ENCODE results near the gene TRPC6.
"Not testable (repeated sequence)": the region's sequence is repeated elsewhere in the genome, so short reads cannot be mapped to it uniquely, and the experiment has no call there.

The TRPC6 gene

DNA sequence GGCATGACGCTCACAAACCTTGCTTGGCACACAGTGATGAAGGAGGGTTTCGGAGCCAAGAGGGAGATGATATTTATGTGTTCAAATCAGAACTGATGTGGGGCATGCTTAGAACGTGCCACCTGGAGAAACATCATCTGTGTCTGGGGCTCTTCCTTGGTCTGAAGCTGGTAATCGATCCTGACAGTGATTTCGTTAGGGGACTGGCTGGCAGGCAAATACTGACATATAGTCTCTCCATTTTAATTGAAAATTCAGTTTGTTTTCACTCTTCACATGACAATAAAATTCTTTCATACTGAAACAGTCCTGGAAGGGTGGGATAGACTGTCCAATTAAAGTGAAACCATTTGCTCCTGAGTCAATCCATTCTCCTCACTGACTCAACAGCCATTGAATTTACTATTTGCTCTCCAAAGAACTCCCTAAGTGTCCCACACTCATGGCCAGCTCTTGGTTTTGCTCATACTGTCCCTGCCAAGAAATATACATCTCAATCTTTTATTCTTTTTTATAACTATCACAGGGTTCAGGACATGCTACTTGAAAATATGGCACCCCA is 134.8 kb downstream of the TRPC6 start:
- Mint-ChIP-seq H3K9me3 (no peaks in the 10 kb centered on the region), H3K4me3 (no peak overlapping the region), H3K4me1 (no peaks in the 10 kb centered on the region), H3K36me3 (no peaks in the 10 kb centered on the region), H3K27me3 (no peaks in the 10 kb centered on the region), H3K27ac (no peak overlapping the region)
- CTCF ChIA-PET, result interaction anchor here (1.7 kb wide), 1 partner anchor 13 kb away, joined by 4 read pairs; no protein-coding TSS in a partner anchor
- no peak for DNase-seq

DNA sequence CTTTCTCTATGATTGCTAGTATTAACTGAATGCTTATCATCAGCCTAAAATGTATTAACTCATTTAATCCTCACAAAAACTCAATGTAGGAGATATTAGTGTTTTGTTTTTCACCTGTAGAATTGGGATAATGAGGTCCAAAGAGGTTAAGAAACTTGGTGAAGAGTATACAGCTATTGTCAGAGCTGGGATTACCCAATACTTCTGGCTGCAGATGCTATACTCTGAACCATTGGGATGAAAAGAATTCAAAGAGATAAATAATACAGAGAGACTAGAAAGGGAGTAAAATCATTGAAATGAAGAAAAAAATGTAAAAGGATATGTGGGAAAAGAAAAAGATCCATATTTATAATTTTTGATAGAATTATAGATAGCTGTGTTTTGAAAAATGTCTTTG is 137.1 kb downstream of the TRPC6 start:
- H3K4me1 Mint-ChIP-seq, result no peaks in the 10 kb centered on the region
- H3K36me3 Mint-ChIP-seq, result no peaks in the 10 kb centered on the region
- no peaks in the 10 kb centered on the region for H3K9me3 Mint-ChIP-seq
- no peak for DNase-seq
- no peak overlapping the region for H3K4me3 Mint-ChIP-seq
- no peaks in the 10 kb centered on the region for H3K27me3 Mint-ChIP-seq
- CTCF ChIA-PET, result no interaction called here
- H3K27ac Mint-ChIP-seq, result no peak overlapping the region

DNA sequence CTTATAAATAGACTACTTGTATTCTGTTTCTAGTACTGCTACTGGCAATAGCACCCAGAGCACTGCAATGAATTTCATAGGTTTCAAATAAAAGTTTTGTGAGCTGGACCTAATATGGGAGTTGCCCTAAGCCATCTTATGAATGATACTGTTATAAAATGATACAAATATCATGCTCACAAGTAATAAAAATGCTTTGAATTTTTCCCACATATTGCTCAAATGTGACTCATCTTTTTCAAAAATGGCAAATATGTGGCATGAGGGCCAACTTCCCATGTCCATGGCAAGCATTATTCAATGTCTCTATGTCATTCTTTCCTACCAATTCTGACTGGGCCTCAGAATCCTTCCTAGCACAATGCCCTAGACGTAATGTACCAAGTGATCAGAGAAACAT is 137.6 kb downstream of the TRPC6 start:
- H3K9me3 Mint-ChIP-seq, result peaks cover under 1% of the 10 kb centered on the region
- H3K27me3 Mint-ChIP-seq, result no peaks in the 10 kb centered on the region
- no peak overlapping the region for H3K4me3 Mint-ChIP-seq
- no peak for DNase-seq
- H3K36me3 Mint-ChIP-seq, result no peaks in the 10 kb centered on the region
- CTCF ChIA-PET, result no interaction called here
- H3K27ac Mint-ChIP-seq, result no peak overlapping the region
- H3K4me1 Mint-ChIP-seq, result no peaks in the 10 kb centered on the region

DNA sequence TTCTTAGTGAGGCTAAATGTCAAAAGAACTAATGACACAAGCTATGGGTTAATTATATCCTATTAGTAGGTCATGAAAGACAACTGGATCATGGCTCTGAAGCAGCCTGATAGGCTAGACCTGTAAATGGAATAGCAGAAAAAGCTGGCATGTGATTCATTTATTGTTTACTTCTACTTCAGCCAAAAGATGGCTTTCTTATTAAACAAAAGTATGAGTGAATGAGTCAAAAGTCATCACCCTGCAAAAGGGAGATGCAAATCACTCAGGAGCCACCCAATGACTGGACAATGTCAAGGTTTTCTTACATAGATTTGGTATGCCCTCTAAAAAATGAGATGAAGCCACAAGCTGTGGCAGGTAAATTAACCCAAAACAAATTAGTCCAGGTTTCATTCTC is 138.0 kb downstream of the TRPC6 start:
- no peak for DNase-seq
- no peak overlapping the region for H3K27ac Mint-ChIP-seq
- CTCF ChIA-PET, result no interaction called here
- no peaks in the 10 kb centered on the region for H3K27me3 Mint-ChIP-seq
- H3K4me3 Mint-ChIP-seq, result no peak overlapping the region
- H3K4me1 Mint-ChIP-seq, result no peaks in the 10 kb centered on the region
- H3K36me3 Mint-ChIP-seq, result no peaks in the 10 kb centered on the region
- peaks cover 3% of the 10 kb centered on the region for H3K9me3 Mint-ChIP-seq

DNA sequence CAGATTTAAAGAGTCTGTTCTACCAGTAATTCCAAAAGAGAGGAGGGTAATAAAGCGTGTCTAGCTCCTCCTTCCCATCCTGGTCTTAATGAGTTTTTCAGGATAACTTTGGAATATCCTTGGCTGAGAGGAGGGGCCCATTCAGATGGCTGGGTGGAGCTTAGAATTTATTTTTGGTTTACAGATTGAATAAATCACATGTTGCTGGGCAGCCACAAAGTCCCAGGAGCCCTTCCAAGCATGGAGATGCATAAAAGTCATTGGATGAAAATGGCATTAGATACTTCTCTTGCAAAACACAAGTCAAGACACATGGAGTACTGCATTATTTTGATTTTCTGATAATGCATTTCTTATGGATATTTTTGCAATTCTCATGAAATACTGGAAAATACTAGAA is 139.0 kb downstream of the TRPC6 start:
- CTCF ChIA-PET, result no interaction called here
- H3K27ac Mint-ChIP-seq, result no peak overlapping the region

DNA sequence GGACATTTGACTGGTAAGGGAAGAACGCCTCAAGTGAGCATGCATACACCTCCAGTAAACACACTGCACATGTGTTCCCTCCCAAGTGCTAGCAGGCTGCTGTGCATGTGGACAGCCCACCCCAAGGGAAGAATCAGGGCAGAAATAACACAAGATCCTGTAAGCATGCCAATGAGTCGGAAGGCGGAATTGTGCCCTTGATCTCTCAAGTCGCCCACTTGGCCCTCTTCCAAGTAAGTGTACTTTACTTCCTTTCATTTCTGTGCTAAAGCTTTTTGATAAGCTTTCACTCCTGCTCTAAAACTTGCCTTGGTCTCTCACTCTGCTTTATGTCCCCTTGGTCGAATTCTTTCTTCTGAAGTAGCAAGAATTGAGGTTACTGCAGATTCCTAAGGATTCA is 139.6 kb downstream of the TRPC6 start:
- no peaks in the 10 kb centered on the region for H3K4me1 Mint-ChIP-seq
- peaks cover 4% of the 10 kb centered on the region for H3K9me3 Mint-ChIP-seq
- H3K4me3 Mint-ChIP-seq, result no peak overlapping the region
- H3K36me3 Mint-ChIP-seq, result no peaks in the 10 kb centered on the region
- H3K27me3 Mint-ChIP-seq, result no peaks in the 10 kb centered on the region
- no peak for DNase-seq
- CTCF ChIA-PET, result no interaction called here
- H3K27ac Mint-ChIP-seq, result no peak overlapping the region

More for the DNA sequence above, 139.0 kb downstream of the TRPC6 start:
- H3K4me1 Mint-ChIP-seq, result no peaks in the 10 kb centered on the region
- peaks cover 3% of the 10 kb centered on the region for H3K9me3 Mint-ChIP-seq
- DNase-seq, result no peak
- H3K36me3 Mint-ChIP-seq, result no peaks in the 10 kb centered on the region
- no peaks in the 10 kb centered on the region for H3K27me3 Mint-ChIP-seq
- no peak overlapping the region for H3K4me3 Mint-ChIP-seq

DNA sequence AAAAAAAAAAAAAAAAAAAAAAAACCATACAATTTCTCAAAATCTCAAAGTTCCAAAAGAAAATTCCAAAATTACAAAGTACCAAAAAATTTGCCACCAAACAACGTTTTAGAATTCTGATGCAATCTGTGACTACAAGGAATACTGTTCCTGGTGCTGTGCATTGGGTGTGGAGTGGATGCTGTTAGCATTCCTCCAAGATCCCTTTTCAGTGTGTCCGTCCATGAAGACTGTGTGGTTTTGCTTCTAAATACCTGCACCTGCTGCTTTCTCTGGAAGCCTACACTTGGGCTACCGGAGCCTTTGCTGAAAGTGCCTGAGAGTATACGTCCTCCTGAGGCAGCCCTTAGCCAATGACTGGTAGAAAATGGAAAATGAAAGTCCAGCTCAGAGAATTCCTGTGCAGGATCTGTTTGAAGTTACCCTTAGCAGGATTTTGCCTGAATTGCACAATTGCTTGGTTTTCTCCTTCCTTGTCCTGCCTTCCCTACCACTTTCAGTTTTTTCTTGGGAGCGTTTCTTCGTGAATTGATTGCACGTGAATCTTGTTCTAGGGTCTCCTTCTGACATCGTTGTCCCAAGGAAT is 140.8 kb downstream of the TRPC6 start:
- CTCF ChIA-PET, result no interaction called here
- DNase-seq, result no peak
- Mint-ChIP-seq H3K27me3 (no peaks in the 10 kb centered on the region), H3K9me3 (peaks cover 5% of the 10 kb centered on the region), H3K4me3 (no peak overlapping the region), H3K36me3 (no peaks in the 10 kb centered on the region), H3K4me1 (no peaks in the 10 kb centered on the region), H3K27ac (no peak overlapping the region)

DNA sequence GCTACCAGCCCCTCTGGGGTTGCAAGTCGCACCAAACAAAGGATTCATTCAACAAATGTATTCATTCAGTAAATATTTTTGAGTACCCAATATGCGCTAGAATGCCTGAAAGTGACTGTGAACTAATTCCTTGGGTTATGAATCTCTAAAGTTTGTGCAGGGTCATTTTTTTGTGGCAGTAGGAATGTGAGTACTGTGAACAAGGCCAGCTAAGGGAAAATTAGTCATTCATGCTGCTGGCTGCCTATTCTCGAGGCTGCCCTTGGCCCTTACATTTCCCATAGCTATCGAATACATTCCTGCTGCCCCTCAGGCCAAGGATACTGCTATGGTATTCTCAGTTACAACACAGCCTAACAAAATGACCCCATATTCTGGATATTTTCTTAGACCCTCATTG is 141.6 kb downstream of the TRPC6 start:
- Mint-ChIP-seq H3K4me1 (no peaks in the 10 kb centered on the region), H3K9me3 (peaks cover 5% of the 10 kb centered on the region), H3K27me3 (no peaks in the 10 kb centered on the region), H3K27ac (no peak overlapping the region), H3K36me3 (no peaks in the 10 kb centered on the region), H3K4me3 (no peak overlapping the region)
- DNase-seq, result no peak
- CTCF ChIA-PET, result no interaction called here

DNA sequence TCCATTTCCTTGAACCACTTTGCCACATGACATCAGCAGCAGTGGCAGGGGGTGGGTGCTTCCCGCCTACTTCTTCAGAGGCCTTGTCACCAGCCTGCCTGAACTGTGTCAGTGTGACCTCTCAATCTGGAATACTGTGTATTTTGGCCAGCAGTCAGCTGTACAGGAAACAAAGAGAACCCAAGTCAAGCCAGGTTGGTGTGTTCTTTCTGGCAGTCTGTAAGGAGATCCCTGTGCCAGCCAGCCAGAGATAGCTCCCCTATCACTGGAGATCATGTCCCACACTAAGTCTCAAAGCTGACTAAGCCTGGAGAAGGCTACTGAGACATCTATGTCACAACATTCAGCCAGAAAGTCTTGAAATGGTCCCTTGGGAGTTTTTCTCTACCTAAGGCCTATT is 142.1 kb downstream of the TRPC6 start:
- Mint-ChIP-seq H3K9me3 (peaks cover 5% of the 10 kb centered on the region), H3K27me3 (no peaks in the 10 kb centered on the region), H3K4me3 (no peak overlapping the region), H3K27ac (no peak overlapping the region), H3K36me3 (no peaks in the 10 kb centered on the region), H3K4me1 (no peaks in the 10 kb centered on the region)
- DNase-seq, result no peak
- CTCF ChIA-PET, result no interaction called here

DNA sequence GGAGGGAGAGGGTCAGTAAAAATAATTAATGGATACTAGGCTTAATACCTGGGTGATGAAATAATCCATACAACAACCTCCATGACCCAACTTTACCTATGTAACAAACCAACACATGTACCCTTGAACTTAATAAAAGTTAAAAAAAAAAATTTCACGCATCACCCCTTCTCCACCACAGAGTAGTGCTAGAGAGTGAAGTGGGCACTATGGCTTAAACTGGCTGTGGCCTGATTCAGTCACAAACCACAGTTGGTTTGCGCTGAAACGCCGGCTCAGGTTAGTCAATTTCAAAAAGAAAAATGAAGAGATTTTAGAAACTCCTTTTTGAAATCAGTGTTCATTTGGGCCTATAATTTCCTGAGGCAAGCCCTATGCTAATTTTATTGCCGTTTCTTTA is 144.3 kb downstream of the TRPC6 start:
- no peak for DNase-seq
- CTCF ChIA-PET, result no interaction called here
- Mint-ChIP-seq H3K9me3 (peaks cover 5% of the 10 kb centered on the region), H3K27ac (no peak overlapping the region), H3K4me3 (no peak overlapping the region), H3K36me3 (no peaks in the 10 kb centered on the region), H3K4me1 (no peaks in the 10 kb centered on the region), H3K27me3 (no peaks in the 10 kb centered on the region)

DNA sequence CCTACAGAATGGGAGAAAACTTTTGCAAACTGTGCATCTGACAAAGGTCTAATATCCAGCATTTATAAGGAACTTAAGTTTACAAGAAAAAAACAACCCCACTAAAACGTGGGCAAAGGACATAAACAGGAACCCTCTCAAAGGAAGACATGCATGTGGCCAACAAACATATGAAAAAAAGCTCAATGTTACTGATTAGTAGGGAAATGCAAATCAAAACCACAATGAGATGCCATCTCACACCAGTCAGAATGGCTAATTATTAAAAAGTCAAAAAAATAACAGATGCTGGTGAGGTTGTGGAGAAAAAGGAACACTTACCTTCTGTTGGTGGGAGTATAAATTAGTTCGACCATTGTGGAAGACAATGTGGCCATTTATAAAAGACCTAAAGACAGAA is 145.1 kb downstream of the TRPC6 start:
- DNase-seq, CTCF ChIA-PET, H3K4me3 Mint-ChIP-seq, H3K27ac Mint-ChIP-seq, H3K36me3 Mint-ChIP-seq, H3K27me3 Mint-ChIP-seq, H3K9me3 Mint-ChIP-seq, H3K4me1 Mint-ChIP-seq: not testable (repeated sequence)

DNA sequence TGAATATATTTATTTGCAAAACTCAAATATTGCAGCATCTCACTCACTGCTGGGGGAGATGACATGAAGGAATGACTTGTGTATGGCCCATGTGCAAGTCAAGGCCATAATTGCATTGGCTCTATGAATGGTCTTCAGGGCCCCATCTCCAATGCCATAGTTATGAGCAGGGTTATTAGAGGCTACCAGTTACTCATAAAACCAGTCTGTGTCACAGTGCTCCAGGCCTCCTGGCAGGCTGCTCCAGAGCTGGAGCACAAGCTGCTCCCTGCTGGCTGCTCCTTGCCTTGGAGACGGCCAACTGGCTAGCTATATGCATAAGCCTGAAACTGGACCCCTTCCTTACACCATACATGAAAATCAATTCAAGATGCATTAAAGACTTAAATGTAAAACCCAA is 145.7 kb downstream of the TRPC6 start:
- no peaks in the 10 kb centered on the region for H3K27me3 Mint-ChIP-seq
- no peaks in the 10 kb centered on the region for H3K36me3 Mint-ChIP-seq
- no peak overlapping the region for H3K27ac Mint-ChIP-seq
- CTCF ChIA-PET, result no interaction called here
- H3K9me3 Mint-ChIP-seq, result peaks cover 5% of the 10 kb centered on the region
- H3K4me3 Mint-ChIP-seq, result no peak overlapping the region
- no peak for DNase-seq
- H3K4me1 Mint-ChIP-seq, result no peaks in the 10 kb centered on the region

DNA sequence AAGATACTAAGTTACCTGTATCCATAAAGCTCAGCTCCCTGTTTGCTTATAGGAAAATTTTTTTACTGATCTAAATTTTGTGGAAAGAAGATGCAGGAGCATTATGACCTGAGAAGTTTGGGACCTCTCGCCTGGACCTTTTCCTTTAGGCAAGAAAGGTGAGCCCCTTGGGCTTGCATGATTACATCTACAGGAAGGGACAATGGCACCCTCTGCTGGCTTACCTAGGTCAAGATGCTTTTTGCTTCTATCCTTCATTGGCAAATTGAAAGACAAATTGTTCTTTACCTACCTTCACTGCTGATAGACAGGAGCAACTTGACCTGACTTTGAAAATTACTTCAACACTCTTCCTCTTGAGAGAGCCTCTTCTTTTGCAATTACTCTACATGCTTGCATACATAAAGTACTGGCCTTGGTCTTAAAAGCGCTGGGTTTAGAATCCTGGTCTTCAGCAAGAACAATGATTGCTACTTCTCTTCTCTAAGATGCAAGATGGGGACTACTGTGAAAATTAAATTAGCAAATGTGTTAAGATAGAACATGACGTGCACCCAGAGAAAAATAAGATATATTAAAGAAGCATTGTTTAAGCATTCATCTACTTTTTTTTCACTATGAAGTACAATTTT is 147.2 kb downstream of the TRPC6 start:
- Mint-ChIP-seq H3K4me1 (peaks cover 2% of the 10 kb centered on the region), H3K4me3 (no peak overlapping the region), H3K27ac (no peak overlapping the region), H3K9me3 (peaks cover 14% of the 10 kb centered on the region), H3K36me3 (no peaks in the 10 kb centered on the region), H3K27me3 (no peaks in the 10 kb centered on the region)
- peak; percentile 21 for DNase-seq
- CTCF ChIA-PET, result interaction anchor here (0.7 to 1.4 kb wide), 3 partner anchors 12 to 860 kb away, joined by 3 to 4 read pairs (median 3); no protein-coding TSS in a partner anchor

DNA sequence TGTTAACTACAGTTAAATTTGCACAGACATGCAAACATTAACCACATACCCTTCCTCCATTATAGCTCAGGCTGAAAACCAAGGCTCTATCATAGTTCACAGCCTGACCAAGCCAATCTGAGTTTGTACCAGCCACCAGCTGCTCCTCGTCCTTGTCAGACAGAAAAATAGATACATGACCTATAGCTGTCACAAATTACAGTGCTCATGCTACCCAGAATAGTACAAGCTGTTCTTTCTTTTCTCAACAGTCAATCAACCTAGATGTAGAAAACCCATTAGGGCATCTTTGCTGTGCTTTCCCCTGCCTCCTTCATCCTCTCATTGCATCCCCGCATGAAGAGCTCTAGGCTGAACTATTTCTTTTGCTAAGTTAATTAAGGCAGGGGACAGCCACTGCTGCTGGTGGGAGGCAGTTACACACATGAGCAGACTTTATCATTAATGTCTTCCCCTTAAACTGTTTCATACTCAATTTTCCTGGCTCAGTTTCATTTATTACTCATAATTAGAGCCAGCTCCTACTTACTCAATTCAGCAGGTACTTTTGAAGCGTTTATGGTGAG is 148.3 kb downstream of the TRPC6 start:
- no peaks in the 10 kb centered on the region for H3K36me3 Mint-ChIP-seq
- peaks cover 15% of the 10 kb centered on the region for H3K9me3 Mint-ChIP-seq
- DNase-seq, result no peak
- CTCF ChIA-PET, result interaction anchor here (0.6 to 1.4 kb wide), 3 partner anchors 13 to 1540 kb away, joined by 3 to 4 read pairs (median 3); no protein-coding TSS in a partner anchor
- H3K27ac Mint-ChIP-seq, result no peak overlapping the region
- H3K27me3 Mint-ChIP-seq, result no peaks in the 10 kb centered on the region
- H3K4me1 Mint-ChIP-seq, result peaks cover 2% of the 10 kb centered on the region
- no peak overlapping the region for H3K4me3 Mint-ChIP-seq

DNA sequence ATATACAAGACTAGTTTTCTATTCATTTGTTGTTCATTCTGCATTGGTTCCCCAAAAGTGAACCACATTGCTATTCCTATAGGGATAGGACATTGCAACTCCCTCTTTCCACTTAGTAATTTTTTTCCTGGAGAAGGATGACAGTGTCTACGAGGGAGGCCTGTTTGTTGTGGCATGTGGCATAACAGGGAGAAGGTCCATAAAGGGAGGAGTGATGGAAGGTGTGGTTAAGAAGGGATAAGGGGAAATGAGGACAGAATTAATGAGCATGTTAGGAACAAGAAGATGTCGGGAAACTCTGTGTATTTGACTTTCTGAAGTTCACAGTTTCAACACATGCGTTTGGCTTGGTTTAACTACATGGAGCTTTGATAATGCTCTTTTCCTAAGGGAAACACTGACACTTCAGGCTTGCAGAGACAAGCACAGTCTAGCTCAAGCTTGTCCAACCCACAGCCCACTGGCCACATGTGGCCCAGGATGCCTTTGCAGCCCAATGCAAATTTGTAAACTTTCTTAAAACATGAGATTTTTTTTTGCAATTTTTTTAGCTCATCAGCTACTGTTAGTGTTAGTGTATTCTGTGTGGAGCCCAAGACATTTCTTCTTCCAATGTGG is 149.7 kb downstream of the TRPC6 start:
- peaks cover 2% of the 10 kb centered on the region for H3K4me1 Mint-ChIP-seq
- DNase-seq, result no peak
- no peaks in the 10 kb centered on the region for H3K36me3 Mint-ChIP-seq
- peaks cover 14% of the 10 kb centered on the region for H3K9me3 Mint-ChIP-seq
- no peaks in the 10 kb centered on the region for H3K27me3 Mint-ChIP-seq
- CTCF ChIA-PET, result no interaction called here
- no peak overlapping the region for H3K4me3 Mint-ChIP-seq
- H3K27ac Mint-ChIP-seq, result no peak overlapping the region
